Ishikawa (cell line): Measurements from ENCODE around the gene SFT2D1.

Experiments
- CREB1 ChIP-seq: IDR thresholded peaks from 2 replicates; pipeline ENCODE4 v1.6.1; 2012; ENCODE audit warnings: low read depth
- TEAD4 ChIP-seq: IDR thresholded peaks from 2 replicates; pipeline ENCODE4 v1.6.1; 2012
- YY1 ChIP-seq: IDR thresholded peaks from 2 replicates; pipeline ENCODE4 v1.6.1; 2012; ENCODE audit warnings: low read depth
- ZBTB7A ChIP-seq: IDR thresholded peaks from 2 replicates; pipeline ENCODE4 v1.6.1; 2012; ENCODE audit warnings: low read depth
- TF ChIP-seq, protein P1 (sequence below): IDR thresholded peaks from 2 replicates; pipeline ENCODE4 v1.6.1; 2012
- TF ChIP-seq, protein P2 (sequence below): IDR thresholded peaks from 2 replicates; pipeline ENCODE4 v1.6.1; 2012

DNA sequence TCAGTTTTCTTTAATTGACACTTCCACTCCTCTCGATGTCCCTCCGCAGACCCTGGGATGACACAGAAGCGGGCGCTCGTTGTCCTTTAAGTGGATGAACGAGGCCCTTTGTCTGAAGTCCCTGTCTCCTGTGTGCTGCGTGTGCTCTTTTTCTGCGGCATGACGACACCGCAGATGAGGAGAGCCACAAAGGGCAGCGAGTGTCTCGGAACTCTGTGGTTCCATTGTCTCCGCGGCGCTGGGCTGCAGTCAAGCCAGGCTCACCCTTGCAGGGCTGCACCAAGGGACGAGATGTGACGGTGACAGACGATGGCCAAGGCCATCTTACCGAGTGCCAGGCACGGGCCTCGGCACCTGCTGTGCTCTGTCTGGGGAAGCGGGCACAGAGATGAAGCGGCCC, 44.7 kb downstream of the SFT2D1 start:
- TF ChIP-seq, protein P1, sequence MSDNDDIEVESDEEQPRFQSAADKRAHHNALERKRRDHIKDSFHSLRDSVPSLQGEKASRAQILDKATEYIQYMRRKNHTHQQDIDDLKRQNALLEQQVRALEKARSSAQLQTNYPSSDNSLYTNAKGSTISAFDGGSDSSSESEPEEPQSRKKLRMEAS, result no peak
- TF ChIP-seq CREB1 (no peak), YY1 (no peak), TEAD4 (no peak), ZBTB7A (no peak)
- TF ChIP-seq, protein P2, sequence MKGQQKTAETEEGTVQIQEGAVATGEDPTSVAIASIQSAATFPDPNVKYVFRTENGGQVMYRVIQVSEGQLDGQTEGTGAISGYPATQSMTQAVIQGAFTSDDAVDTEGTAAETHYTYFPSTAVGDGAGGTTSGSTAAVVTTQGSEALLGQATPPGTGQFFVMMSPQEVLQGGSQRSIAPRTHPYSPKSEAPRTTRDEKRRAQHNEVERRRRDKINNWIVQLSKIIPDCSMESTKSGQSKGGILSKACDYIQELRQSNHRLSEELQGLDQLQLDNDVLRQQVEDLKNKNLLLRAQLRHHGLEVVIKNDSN, result no peak
